Measurements from ENCODE around the gene DIP2A. TPM values are rescaled to one million over a fixed set of nuclear protein-coding genes. Genes with fewer than 3 reads are reported as not detected.
"Not testable (repeated sequence)": the region's sequence is repeated elsewhere in the genome, so short reads cannot be mapped to it uniquely, and the experiment has no call there.

Gene DIP2A
- total RNA-seq, 1 experiment from 2014 or later = 7.8 TPM

GRCh38 chr21:46426313-46427046 is 32.2 kb upstream of the DIP2A start:
- no peak for DNase-seq (ENCODE audit: low spot score)

DNA sequence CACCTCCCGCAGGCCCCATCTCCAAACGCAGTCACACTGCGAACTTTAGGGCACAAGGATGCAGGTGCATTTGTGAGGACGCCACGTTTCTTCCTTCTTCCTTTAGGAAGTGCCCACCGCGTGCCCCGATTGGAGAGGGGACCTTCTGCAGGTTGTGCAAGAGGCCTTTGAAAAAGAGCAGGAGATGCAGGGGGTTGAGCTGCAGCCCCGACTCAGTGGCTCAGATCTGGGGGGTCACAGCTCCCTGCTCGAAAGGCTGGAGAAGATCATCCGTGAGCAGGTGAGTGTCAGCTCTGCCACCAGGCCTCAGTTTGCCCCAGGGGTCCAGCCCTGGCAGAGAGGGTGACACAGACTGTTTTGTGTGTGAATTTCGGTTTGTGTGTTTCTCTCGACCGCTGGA is 31.2 kb upstream of the DIP2A start:
- DNase-seq (ENCODE audit: low spot score) = no peak

GRCh38 chr21:46428286-46428685 is 30.4 kb upstream of the DIP2A start:
- no peak for DNase-seq (ENCODE audit: low spot score)

DNA sequence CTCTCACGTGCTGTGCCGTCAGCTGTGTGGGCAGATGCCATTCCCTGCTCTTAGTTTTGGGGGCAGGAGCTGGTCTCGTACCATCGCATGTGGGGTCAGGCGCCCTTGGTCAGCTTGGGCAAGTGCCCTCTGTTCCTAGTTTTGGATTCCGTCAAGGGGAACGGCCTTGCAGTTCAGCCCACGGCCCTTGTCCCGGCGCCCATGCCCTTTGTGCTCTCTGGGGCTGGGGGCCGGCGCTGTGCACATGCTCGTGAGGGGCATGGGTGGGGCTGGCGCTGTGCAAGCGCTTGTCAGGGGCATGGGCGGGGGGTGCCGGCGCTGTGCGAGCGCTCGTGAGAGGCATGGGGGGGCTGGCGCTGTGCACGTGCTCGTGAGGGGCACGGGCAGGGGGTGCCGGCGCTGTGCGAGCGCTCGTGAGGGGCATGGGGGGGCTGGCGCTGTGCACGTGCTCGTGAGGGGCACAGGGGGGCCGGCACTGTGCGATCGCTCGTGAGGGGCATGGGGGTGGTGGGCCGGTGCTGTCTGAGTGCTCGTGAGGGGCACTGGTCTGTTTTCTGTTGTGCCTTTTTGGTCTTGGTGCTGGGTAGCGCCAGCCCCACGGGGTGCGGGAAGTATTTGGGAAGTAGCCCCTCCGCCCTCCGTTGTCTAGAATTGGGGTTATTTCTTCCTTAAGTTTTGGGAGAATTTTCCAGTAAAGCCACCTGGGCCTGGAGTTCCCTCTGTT is 29.5 kb upstream of the DIP2A start:
- DNase-seq (ENCODE audit: low spot score) = no peak

GRCh38 chr21:46429754-46430681 is 28.7 kb upstream of the DIP2A start:
- no peak for DNase-seq (ENCODE audit: low spot score)

- DNase-seq (ENCODE audit: low spot score) = no peak
Observed at GRCh38 chr21:46431448-46431847, 27.2 kb upstream of the DIP2A start.

DNA sequence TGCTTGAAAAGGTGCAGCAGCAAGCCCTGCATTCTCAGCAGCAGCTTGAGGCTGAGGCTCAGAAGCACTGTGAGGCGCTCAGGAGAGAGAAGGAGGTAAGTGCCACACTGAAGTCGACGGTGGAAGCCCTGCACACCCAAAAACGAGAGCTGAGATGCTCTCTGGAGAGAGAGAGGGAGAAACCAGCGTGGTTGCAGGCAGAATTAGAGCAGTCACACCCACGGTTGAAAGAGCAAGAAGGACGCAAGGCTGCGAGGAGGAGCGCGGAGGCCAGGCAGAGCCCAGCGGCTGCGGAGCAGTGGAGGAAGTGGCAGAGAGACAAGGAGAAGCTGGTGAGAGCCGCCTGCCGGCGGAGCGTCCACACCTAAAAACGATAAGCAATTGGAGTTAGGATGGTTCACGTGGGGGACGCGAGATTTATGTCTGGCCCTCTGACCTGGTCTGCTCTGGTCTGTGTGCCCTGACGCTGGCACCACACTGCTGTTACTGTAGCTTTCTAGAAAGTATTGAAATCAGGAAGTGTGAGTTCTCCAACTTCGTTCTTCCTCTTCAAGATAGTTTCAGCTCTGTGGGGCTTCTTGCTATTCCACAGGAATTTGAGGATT is 26.7 kb upstream of the DIP2A start:
- DNase-seq (ENCODE audit: low spot score) = no peak

DNA sequence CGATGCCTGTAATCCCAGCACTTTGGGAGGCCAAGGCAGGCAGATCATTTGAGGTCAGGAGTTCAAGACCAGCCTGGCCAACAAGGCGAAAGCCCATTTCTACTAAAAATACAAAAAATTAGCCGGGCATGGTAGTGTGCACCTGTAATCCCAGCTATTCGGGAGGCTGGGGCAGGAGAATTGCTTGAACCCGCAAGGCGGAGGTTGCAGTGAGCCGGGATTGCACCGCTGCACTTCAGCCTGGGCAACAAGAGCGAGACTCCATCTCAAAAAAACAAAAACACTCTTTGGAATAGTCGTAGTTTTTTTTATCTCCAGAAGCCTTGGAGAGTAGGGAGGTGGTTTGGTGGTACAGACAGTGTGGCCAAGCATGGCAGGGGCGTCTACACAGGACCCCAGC is 25.6 kb upstream of the DIP2A start:
- DNase-seq (ENCODE audit: low spot score) = not testable (repeated sequence)

DNA sequence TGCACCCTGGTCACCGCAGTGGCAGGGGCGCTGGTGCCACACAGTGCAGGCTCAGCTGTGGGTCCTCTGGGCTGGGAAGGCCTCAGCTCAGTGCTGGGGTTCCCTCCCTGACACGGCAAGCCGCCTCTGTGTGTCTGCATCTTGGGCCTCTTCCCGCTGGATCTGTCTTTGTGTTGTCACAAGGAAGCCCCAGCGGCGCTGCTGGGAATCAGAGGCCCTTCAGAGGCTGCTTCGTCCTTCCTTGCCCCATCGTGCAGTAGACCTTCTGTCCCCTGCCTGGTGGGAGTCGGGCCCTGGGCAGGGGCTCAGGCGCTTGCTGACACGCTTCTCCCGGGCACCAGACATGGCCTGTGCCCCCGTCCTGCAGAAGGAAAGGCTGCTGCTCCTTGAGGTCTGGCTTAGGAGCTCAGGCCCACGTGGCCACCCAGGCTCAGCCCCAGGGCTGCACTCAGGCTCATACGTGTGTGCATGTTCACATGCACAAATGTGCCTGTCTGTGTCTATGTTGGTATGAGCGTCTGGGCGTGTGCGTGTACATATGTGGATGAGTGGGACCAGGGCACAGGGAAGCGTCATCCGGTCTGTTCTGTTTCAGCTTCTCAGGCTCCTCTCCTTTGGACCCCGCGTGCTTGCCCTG is 24.3 kb upstream of the DIP2A start:
- no peak for DNase-seq (ENCODE audit: low spot score)

DNA sequence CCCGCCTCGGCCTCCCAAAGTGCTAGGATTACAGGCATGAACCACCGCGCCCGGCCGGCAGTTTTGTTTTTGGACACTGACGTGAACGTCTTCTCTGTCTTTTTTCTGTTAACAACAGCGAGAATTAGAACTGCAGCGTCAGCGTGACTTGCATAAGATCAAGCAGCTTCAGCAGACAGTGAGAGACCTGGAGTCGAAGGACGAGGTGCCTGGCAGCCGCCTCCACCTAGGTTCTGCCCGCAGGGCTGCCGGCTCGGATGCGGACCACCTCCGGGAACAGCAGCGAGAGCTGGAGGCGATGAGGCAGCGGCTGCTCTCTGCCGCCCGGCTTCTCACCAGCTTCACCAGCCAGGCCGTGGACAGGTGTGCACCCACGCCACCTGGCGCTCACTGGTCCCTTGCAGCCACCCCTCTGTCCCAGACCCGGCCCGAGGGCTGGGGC is 22.9 kb upstream of the DIP2A start:
- no peak for DNase-seq (ENCODE audit: low spot score)

DNA sequence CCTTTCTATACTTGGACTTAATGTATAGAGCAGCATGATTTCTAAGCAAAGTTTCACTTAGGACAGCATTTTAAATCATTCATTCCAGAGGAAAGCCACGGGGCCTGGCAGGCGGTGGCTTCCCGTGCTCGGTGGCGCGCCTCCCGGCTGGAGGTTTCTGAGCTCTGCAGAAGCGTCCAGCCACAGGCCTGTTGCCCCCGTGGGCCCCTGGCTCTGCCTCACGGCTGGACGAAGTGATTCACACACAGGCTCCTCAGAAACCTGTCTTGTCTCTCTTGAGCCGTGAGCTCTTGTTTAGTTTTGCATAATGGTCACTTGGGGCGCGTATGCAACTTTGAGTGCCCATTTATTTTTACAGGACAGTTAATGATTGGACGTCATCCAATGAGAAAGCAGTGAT is 22.1 kb upstream of the DIP2A start:
- no peak for DNase-seq (ENCODE audit: low spot score)

DNA sequence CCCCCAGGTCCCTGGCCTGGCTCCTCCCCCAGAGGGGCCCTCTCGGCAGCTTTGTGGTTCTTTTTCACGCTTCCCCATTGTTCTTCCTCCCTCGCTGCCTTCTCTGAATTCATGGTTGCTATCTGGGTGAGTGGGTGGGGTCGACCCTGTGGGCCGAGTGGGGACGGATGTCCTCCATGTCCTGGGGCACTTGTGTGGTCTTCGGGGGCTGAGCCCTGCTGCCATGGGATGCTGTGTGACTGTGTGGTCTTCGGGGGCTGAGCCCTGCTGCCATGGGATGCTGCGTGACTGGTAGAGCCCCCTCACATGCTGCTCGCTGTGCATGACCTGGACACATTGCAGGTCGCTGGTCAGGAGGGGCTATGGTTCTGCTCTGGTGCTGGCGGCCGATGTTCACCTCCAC is 21.6 kb upstream of the DIP2A start:
- DNase-seq (ENCODE audit: low spot score) = no peak

GRCh38 chr21:46437511-46437910 is 21.2 kb upstream of the DIP2A start:
- DNase-seq (ENCODE audit: low spot score) = no peak

DNA sequence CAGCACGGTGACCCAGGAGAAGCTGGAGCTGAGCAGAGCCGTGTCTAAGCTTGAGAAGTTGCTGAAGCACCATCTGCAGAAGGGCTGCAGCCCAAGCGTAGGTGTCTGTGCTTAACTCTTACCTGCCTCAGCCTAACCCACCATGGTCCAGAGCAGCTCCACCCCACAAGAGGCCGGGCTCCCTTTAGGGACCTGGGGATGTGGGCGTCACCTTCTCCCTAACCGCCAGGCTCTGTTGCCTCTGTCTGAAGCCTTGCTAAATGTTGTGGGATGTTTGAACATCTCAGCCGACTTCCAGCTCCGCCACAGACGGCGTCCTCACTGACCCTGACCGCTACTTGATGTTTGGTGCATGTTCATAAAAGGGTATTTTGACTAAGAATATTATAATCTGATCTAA is 20.4 kb upstream of the DIP2A start:
- no peak for DNase-seq (ENCODE audit: low spot score)

DNA sequence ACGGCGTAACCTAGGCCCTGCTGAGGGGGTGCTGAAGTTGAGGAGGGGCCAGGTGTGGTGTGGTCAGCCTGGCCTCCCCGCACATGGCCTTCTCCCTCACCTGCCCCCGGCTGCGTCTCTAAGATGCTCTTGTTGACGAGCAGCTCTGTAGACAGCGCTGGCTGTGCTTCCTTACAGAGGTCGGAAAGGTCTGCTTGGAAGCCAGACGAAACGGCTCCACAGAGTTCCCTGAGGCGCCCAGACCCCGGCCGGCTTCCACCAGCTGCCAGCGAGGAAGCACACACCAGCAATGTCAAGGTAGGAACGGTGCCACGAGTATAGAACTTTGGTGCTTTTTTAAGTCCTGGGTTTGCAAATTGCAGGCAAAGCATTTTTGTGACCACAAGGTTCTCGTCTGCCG is 18.8 kb upstream of the DIP2A start:
- no peak for DNase-seq (ENCODE audit: low spot score)

- no peak for DNase-seq (ENCODE audit: low spot score)
Observed at GRCh38 chr21:46441331-46441730, 17.4 kb upstream of the DIP2A start.

- no peak for DNase-seq (ENCODE audit: low spot score)
Observed at GRCh38 chr21:46441961-46442498, 16.7 kb upstream of the DIP2A start.

DNA sequence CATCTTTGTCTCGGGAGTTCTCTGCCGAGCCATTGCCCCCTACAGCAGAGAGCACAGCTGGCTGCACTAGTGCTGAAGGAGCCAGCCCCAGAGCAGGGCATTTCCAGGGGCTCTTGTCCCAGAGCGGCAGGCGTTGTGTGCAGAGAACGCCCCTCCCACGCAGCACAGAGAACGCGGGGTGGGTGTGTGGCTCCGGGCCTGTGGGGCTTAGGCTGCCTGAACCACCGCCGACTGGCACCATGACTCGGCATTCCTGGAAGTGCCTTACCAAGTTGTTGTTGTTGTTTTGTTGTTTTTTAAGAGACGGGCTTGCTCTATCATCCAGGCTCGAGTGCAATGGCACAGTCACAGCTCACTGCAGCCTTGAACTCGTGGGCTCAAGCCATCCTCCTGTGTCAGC is 15.8 kb upstream of the DIP2A start:
- DNase-seq (ENCODE audit: low spot score) = no peak

GRCh38 chr21:46443910-46444309 is 14.8 kb upstream of the DIP2A start:
- no peak for DNase-seq (ENCODE audit: low spot score)

GRCh38 chr21:46448108-46448507 is 10.6 kb upstream of the DIP2A start:
- no peak for DNase-seq (ENCODE audit: low spot score)

DNA sequence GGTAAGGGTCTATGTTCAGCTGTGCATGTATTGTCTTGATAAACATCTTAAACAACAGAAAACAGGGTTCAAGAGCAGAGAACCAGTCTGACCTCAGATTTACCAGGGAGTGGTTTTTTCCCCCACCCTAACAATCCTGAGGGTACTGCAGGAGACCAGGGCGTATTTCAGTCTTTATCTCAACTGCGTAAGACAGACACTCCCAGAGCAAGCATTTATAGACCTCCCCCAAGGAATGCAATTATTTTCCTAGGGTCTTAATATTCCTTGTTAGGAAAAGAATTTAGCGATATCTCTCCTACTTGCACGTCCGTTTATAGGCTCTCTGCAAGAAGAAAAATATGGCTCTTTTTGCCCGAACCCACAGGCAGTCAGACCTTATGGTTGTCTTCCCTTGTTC is 9.8 kb upstream of the DIP2A start:
- DNase-seq (ENCODE audit: low spot score) = not testable (repeated sequence)
